Naive B cell (primary cell): ENCODE data around the gene C10orf143. TPM values are rescaled to one million over a fixed set of nuclear protein-coding genes. Genes with fewer than 3 reads are reported as not detected.
A peak's percentile ranks its signal among the peaks of the same experiment; 100 is the strongest.
"Not testable (repeated sequence)": the region's sequence is repeated elsewhere in the genome, so short reads cannot be mapped to it uniquely, and the experiment has no call there.

Experiments
- ATAC-seq, 2 donors: fragments of 150-1000 bp; cut with Tn5 transposase; 2 replicates each; pipeline ENCODE4 v1.10.0; 2021; ENCODE audit warnings: low read depth in 2 of 2, mild to moderate bottlenecking in 2 of 2, moderate library complexity in 2 of 2
- DNase-seq: peaks from one replicate; pipeline ENCODE4 v3.0.0; 2022
- H3K27ac Mint-ChIP-seq, 6 donors: one replicate each; pipeline ENCODE4 v1.8.0; 2020 to 2022; ENCODE audit warnings: mild to moderate bottlenecking in 6 of 6, mixed read lengths in 6 of 6, moderate library complexity in 5 of 6, inconsistent platforms in 2 of 6
- H3K27me3 Mint-ChIP-seq, 3 donors: one replicate each; pipeline ENCODE4 v1.8.0; 2021 to 2022; ENCODE audit warnings: mixed read lengths in 3 of 3, mild to moderate bottlenecking in 1 of 3
- H3K36me3 Mint-ChIP-seq, 2 donors: one replicate each; pipeline ENCODE4 v1.8.0; 2020 to 2022; ENCODE audit warnings: mixed read lengths in 2 of 2, inconsistent platforms in 1 of 2, mild to moderate bottlenecking in 1 of 2
- H3K4me1 Mint-ChIP-seq, 3 donors: one replicate each; pipeline ENCODE4 v1.8.0; 2020 to 2022; ENCODE audit warnings: mixed read lengths in 3 of 3, inconsistent platforms in 1 of 3, mild to moderate bottlenecking in 1 of 3, moderate library complexity in 1 of 3
- H3K4me3 Mint-ChIP-seq, 8 donors: one replicate each; pipeline ENCODE4 v1.8.0; 2020 to 2022; ENCODE audit warnings: mild to moderate bottlenecking in 8 of 8, mixed read lengths in 8 of 8, moderate library complexity in 8 of 8, inconsistent platforms in 2 of 8
- H3K9me3 Mint-ChIP-seq, 7 donors: one replicate each; pipeline ENCODE4 v1.8.0; 2020 to 2022; ENCODE audit warnings: mixed read lengths in 7 of 7, mild to moderate bottlenecking in 5 of 7, inconsistent platforms in 2 of 7, moderate library complexity in 1 of 7
- polyA plus RNA-seq, 6 donors: library from polyadenylated mRNA; unstranded; fragments of 300-500 nt; fragmentation: Illumina TruSeq; gene quantifications; one replicate each; pipeline ENCODE4 v1.2.3, GENCODE V29; 2021; ENCODE audit warnings: low read depth in 6 of 6

Gene C10orf143
- polyA plus RNA-seq, 6 donors from 2014 or later = 15.6 to 44.9 (median 20.4) TPM

GRCh38 chr10:130036296-130037065 lies 74.1 kb downstream of the C10orf143 start:
- no peak overlapping the region for H3K4me3 Mint-ChIP-seq
- H3K36me3 Mint-ChIP-seq = peaks cover 0 to 5% of the 10 kb centered on the region in 2 donors
- DNase-seq (no peak), ATAC-seq (no peak)
- peaks cover 0 to 8% (median 2%) of the 10 kb centered on the region in 7 donors for H3K9me3 Mint-ChIP-seq
- no peak overlapping the region for H3K27ac Mint-ChIP-seq
- peaks cover 5 to 33% (median 12%) of the 10 kb centered on the region in 3 donors for H3K27me3 Mint-ChIP-seq
- H3K4me1 Mint-ChIP-seq = no peaks in the 10 kb centered on the region

- ATAC-seq (no peak), DNase-seq (no peak)
- Mint-ChIP-seq H3K4me1 (no peaks in the 10 kb centered on the region), H3K9me3 (peaks cover 0 to 12% (median 0%) of the 10 kb centered on the region in 7 donors), H3K36me3 (peaks cover 0 to 5% of the 10 kb centered on the region in 2 donors), H3K27ac (no peak overlapping the region), H3K27me3 (peaks cover 0 to 11% (median 8%) of the 10 kb centered on the region in 3 donors), H3K4me3 (no peak overlapping the region)
Measured at GRCh38 chr10:130029209-130029608, 81.4 kb downstream of the C10orf143 start.

- Mint-ChIP-seq H3K4me3 (no peak overlapping the region), H3K9me3 (peaks cover 0 to 12% (median 0%) of the 10 kb centered on the region in 7 donors), H3K4me1 (no peaks in the 10 kb centered on the region), H3K36me3 (peaks cover 0 to 5% of the 10 kb centered on the region in 2 donors), H3K27me3 (peaks cover 0 to 11% (median 8%) of the 10 kb centered on the region in 3 donors), H3K27ac (no peak overlapping the region)
- ATAC-seq (no peak), DNase-seq (no peak)
Measured at GRCh38 chr10:130028465-130028819, 82.2 kb downstream of the C10orf143 start.

GRCh38 chr10:130027716-130028464 lies 82.7 kb downstream of the C10orf143 start:
- H3K27me3 Mint-ChIP-seq = peaks cover 0 to 11% (median 8%) of the 10 kb centered on the region in 3 donors
- peaks cover 0 to 12% (median 0%) of the 10 kb centered on the region in 7 donors for H3K9me3 Mint-ChIP-seq
- ATAC-seq (no peak), DNase-seq (no peak)
- H3K27ac Mint-ChIP-seq = peak overlapping the region in 1 of 6 donors; percentile 27
- no peaks in the 10 kb centered on the region for H3K4me1 Mint-ChIP-seq
- no peak overlapping the region for H3K4me3 Mint-ChIP-seq
- H3K36me3 Mint-ChIP-seq = peaks cover 0 to 5% of the 10 kb centered on the region in 2 donors

GRCh38 chr10:130026670-130027456 lies 83.8 kb downstream of the C10orf143 start:
- peaks cover 0 to 6% (median 0%) of the 10 kb centered on the region in 7 donors for H3K9me3 Mint-ChIP-seq
- no peaks in the 10 kb centered on the region for H3K4me1 Mint-ChIP-seq
- peaks cover 0 to 11% (median 8%) of the 10 kb centered on the region in 3 donors for H3K27me3 Mint-ChIP-seq
- ATAC-seq (no peak), DNase-seq (no peak)
- H3K36me3 Mint-ChIP-seq = no peaks in the 10 kb centered on the region
- no peak overlapping the region for H3K4me3 Mint-ChIP-seq
- H3K27ac Mint-ChIP-seq = no peak overlapping the region

GRCh38 chr10:130025811-130026485 lies 84.7 kb downstream of the C10orf143 start:
- ATAC-seq = no peak
- Mint-ChIP-seq H3K36me3 (no peaks in the 10 kb centered on the region), H3K9me3 (no peaks in the 10 kb centered on the region), H3K27ac (no peak overlapping the region), H3K27me3 (peaks cover 0 to 11% (median 8%) of the 10 kb centered on the region in 3 donors), H3K4me1 (no peaks in the 10 kb centered on the region), H3K4me3 (no peak overlapping the region)
- DNase-seq = no peak

- no peaks in the 10 kb centered on the region for H3K4me1 Mint-ChIP-seq
- no peaks in the 10 kb centered on the region for H3K9me3 Mint-ChIP-seq
- H3K4me3 Mint-ChIP-seq = no peak overlapping the region
- no peak for DNase-seq
- no peak for ATAC-seq
- H3K27ac Mint-ChIP-seq = peak overlapping the region in 1 of 6 donors; percentile 58
- H3K36me3 Mint-ChIP-seq = no peaks in the 10 kb centered on the region
- H3K27me3 Mint-ChIP-seq = peaks cover 0 to 17% (median 8%) of the 10 kb centered on the region in 3 donors
Measured at GRCh38 chr10:130025326-130025725, 85.3 kb downstream of the C10orf143 start.

- Mint-ChIP-seq H3K9me3 (no peaks in the 10 kb centered on the region), H3K27ac (no peak overlapping the region), H3K27me3 (peaks cover 0 to 17% (median 8%) of the 10 kb centered on the region in 3 donors), H3K4me1 (no peaks in the 10 kb centered on the region), H3K36me3 (no peaks in the 10 kb centered on the region), H3K4me3 (no peak overlapping the region)
- no peak for DNase-seq
- no peak for ATAC-seq
Measured at GRCh38 chr10:130024779-130025325, 85.8 kb downstream of the C10orf143 start.

GRCh38 chr10:130024326-130024725 lies 86.3 kb downstream of the C10orf143 start:
- ATAC-seq, H3K4me3 Mint-ChIP-seq, H3K9me3 Mint-ChIP-seq, H3K27ac Mint-ChIP-seq, H3K4me1 Mint-ChIP-seq, H3K36me3 Mint-ChIP-seq, DNase-seq: not testable (repeated sequence)
- H3K27me3 Mint-ChIP-seq = peaks cover 0 to 17% (median 8%) of the 10 kb centered on the region in 3 donors

- DNase-seq (no peak), ATAC-seq (no peak)
- Mint-ChIP-seq H3K9me3 (no peaks in the 10 kb centered on the region), H3K36me3 (no peaks in the 10 kb centered on the region), H3K4me1 (no peaks in the 10 kb centered on the region), H3K4me3 (no peak overlapping the region), H3K27ac (no peak overlapping the region), H3K27me3 (peaks cover 0 to 17% (median 4%) of the 10 kb centered on the region in 3 donors)
Measured at GRCh38 chr10:130023454-130024230, 87.0 kb downstream of the C10orf143 start.

- peak overlapping the region in 1 of 6 donors; percentile 35 for H3K27ac Mint-ChIP-seq
- no peaks in the 10 kb centered on the region for H3K9me3 Mint-ChIP-seq
- H3K4me3 Mint-ChIP-seq = no peak overlapping the region
- H3K4me1 Mint-ChIP-seq = no peaks in the 10 kb centered on the region
- no peaks in the 10 kb centered on the region for H3K36me3 Mint-ChIP-seq
- ATAC-seq = no peak
- peaks cover 0 to 17% (median 4%) of the 10 kb centered on the region in 3 donors for H3K27me3 Mint-ChIP-seq
- DNase-seq = no peak
Measured at GRCh38 chr10:130022511-130023299, 87.9 kb downstream of the C10orf143 start.
